ENCODE measurements around the gene MMAA.
"Not testable (repeated sequence)": the region's sequence is repeated elsewhere in the genome, so short reads cannot be mapped to it uniquely, and the experiment has no call there.

The MMAA gene

DNA sequence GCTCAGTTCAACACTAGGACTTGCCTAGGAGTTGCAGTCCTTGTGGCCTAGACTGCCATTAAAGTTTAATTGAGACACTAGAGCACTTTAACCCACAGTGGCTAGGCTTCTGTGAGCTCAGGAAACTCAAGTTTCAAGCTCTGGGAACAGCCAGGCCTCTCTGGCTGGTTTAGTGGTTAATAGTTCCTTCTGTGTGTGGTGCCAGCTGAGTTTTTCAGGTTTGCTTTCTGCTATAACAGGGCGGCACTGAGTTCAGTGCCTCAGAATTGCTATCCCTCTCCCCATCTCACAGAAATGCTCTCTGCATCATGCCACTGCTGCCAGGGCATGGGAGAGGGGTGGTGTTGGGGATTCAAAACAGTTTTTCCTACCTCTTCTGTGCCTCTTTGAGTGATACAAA is 15.9 kb downstream of the MMAA start:
- no peak for DNase-seq (ENCODE audit: low read depth)

GRCh38 chr4:145635630-145636029 is 16.4 kb downstream of the MMAA start:
- no peak for DNase-seq (ENCODE audit: low read depth)

DNA sequence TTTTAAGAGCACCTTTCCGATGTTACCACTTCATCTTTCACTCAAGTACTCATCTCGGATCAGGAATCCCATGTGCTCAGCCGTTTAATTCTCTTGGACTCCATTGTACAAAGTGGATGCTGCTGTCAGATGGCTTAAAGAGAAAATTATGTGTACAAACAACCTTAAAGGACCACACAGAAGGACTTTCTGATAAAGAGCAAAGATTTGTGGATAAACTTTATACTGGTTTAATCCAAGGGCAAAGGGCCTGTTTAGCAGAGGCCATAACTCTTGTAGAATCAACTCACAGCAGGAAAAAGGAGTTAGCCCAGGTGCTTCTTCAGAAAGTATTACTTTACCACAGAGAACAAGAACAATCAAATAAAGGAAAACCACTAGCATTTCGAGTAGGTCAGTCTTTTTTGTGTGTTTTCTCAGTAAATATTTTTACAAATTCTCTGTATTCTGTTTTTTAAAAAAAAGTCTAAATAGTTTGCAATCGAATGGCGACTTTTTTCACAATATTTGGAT is 20.1 kb downstream of the MMAA start:
- no peak for DNase-seq (ENCODE audit: low read depth)

GRCh38 chr4:145640236-145640635 is 21.1 kb downstream of the MMAA start:
- peak; percentile 48 for DNase-seq (ENCODE audit: low read depth)

DNA sequence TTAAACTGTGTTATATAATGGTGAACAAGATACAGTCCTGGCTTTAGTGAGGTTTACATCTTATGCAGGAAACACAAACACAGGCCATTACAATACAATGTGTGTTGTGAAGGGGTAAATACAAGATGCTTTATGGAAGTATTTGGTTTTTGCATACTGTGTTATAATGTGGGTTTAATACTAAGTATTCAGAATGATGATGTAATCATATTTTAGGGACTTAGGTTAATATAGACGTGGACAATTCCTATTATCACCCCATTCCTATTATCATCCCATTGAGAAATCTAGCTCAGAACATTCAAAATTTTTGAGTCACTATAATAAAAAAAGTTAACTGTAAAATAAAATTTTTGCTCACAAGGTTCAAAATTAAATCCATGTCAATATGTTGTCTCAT is 24.1 kb downstream of the MMAA start:
- no peak for DNase-seq (ENCODE audit: low read depth)

DNA sequence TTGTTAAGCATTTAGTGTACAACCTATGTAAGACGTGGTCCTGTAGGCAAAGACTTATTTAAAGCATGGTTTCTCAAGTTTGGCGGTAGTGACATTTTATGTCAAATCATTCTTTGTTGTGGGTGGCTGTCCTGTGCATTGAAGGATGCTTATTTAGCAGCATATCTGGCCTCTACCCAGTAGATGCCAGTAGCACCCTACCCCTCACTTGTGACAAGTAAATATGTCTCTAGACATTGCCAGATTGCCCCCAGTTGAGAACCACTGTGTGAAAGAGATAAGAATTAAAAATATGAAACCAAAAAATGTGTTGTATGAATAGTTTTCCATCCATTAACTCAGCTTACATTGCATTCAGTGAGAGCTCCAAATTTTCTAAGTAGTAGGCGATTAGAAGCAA is 25.5 kb downstream of the MMAA start:
- DNase-seq (ENCODE audit: low read depth), result no peak

DNA sequence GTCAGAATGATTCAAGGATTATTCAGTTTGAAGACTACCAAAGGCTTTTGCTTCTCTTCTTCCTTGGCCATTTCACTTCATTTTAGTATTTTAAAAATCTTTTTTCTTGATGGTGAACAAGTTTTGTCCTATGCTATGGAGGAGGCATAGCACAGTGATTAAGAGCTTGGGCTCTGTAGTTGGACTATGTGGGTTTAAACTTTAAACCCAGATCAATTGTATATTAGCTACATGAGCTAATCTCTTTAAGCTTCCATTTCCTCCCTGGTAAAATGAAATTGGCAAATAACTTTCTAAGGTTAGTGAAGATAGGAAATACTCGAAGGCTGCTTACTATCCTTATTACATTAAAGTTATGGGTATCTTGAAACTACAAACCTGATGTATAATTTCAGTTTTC is 37.0 kb downstream of the MMAA start:
- no peak for DNase-seq (ENCODE audit: low read depth)

GRCh38 chr4:145660064-145660463 is 40.9 kb downstream of the MMAA start:
- DNase-seq (ENCODE audit: low read depth), result no peak

- no peak for DNase-seq (ENCODE audit: low read depth)
Observed at GRCh38 chr4:145663194-145663593, 44.0 kb downstream of the MMAA start.

DNA sequence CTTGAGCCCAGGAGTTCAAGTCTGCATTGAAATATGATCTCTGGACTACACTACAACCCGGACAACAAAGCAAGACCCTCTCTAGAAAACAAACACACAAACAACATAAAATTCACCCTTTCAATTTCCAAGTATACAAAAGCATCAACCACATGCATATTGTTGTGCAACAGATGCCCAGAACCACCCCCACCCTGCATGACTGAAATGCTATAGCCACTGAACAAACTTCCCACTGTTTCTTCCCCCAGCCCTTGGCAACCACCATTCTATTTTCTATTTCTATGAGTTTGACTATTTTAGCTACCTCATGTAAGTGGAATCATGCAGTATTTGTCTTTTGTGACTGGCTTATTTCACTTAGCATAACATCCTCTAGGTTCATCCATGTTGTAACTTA is 46.6 kb downstream of the MMAA start:
- DNase-seq (ENCODE audit: low read depth), result no peak

DNA sequence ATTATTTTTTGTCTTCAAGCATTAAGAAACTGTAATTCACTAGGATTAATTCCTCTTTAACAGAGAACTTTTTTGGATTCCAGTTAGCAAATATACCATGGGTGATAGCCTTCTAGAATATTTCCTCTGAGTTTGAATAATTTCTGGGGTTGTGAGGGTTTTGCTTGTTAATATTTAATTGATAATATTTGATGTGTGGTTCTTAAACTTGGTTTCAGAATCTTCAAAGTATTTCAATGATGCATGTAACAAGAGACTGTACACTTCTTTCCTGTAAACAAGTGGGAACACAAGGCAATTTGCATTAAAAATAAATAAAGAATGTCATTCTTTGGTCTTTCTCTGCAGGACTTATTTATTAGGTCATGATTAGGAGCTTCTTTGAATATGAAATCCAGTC is 51.2 kb downstream of the MMAA start:
- no peak for DNase-seq (ENCODE audit: low read depth)

DNA sequence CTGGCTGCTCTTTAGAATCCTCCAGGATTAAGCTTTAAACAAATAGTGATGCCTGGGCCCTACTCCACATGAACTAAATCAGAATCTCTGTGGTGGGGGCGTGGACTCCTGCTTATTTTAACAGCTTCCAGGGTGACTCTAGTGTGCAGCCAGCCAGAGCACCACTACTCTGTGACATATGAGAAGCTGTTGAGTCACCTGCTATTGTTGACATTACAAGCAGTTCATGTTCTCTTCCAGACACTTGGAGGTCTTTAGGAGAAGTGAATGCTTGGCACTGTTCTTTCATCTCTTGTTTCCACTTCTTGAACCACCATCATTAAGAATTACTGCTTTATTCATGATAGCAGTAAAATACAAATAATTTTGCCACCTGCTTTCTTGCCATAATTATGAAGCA is 60.3 kb downstream of the MMAA start:
- DNase-seq (ENCODE audit: low read depth), result peak; percentile 81

GRCh38 chr4:145679991-145680455 is 60.8 kb downstream of the MMAA start, which contains the start of gene C4orf51:
C4orf51 (plus strand) TSS chr4:145680146; CDS start chr4:145680204, 58 bp downstream.
- DNase-seq (ENCODE audit: low read depth), result peak; percentile 15

- DNase-seq (ENCODE audit: low read depth), result no peak
Observed at GRCh38 chr4:145680902-145681301, 61.7 kb downstream of the MMAA start.

- no peak for DNase-seq (ENCODE audit: low read depth)
Observed at GRCh38 chr4:145681518-145681917, 62.3 kb downstream of the MMAA start.

- DNase-seq (ENCODE audit: low read depth), result peak; percentile 2
Observed at GRCh38 chr4:145681956-145682355, 62.8 kb downstream of the MMAA start.

DNA sequence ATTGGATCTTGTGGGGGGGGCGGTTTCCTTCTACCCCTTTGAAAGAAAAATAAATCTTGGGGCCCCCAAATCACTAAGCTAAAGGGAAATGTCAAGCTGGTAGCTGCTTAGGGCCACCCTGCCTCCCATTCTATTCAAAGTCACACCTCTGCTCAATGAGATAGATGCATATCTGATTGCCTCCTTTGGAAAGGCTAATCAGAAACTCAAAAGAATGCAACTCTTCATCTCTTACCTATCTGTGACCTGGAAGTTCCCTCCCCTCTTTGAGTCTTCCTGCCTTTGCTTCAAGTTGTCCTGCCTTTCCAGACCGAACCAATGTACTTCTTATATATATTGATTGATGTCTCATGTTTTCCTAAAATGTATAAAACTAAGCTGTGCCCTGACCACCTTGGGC is 67.8 kb downstream of the MMAA start:
- DNase-seq (ENCODE audit: low read depth), result no peak

GRCh38 chr4:145690610-145691009 is 71.4 kb downstream of the MMAA start:
- no peak for DNase-seq (ENCODE audit: low read depth)

GRCh38 chr4:145691416-145691815 is 72.2 kb downstream of the MMAA start:
- not testable (repeated sequence) for DNase-seq (ENCODE audit: low read depth)

GRCh38 chr4:145694929-145695328 is 75.7 kb downstream of the MMAA start:
- DNase-seq (ENCODE audit: low read depth), result no peak

- no peak for DNase-seq (ENCODE audit: low read depth)
Observed at GRCh38 chr4:145697332-145697731, 78.1 kb downstream of the MMAA start.

- no peak for DNase-seq (ENCODE audit: low read depth)
Observed at GRCh38 chr4:145698507-145698906, 79.3 kb downstream of the MMAA start.

GRCh38 chr4:145703850-145704497 is 84.8 kb downstream of the MMAA start:
- DNase-seq (ENCODE audit: low read depth), result no peak

GRCh38 chr4:145709336-145709735 is 90.2 kb downstream of the MMAA start:
- no peak for DNase-seq (ENCODE audit: low read depth)
